ENCODE data around the gene PUS3. TPM values are rescaled to one million over a fixed set of nuclear protein-coding genes. Genes with fewer than 3 reads are reported as not detected.
"Not testable (repeated sequence)": the region's sequence is repeated elsewhere in the genome, so short reads cannot be mapped to it uniquely, and the experiment has no call there.

The PUS3 gene
- total RNA-seq, 4 donors from 2014 or later = 3.3 to 6.6 (median 5.2) TPM

DNA sequence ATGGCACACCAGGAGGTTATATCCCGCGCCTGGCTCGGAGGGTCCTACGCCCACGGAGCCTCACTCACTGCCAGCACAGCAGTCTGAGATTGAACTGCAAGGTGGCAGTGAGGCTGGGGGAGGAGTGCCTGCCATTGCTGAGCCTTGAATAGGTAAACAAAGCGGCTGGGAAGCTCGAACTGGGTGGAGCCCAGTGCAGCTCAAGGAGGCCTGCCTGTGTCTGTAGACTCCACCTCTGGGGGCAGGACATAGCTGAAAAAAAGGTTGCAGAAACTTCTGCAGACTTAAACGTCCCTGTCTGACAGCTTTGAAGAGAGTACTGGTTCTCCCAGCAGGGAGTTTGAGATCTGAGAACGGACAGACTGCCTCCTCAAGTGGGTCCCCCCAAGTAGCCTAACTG, 45.3 kb downstream of the PUS3 start:
- not testable (repeated sequence) for H3K36me3 ChIP-seq; DNase-seq (ENCODE audit: low spot score in 2 of 2); H3K27ac ChIP-seq; H3K4me3 ChIP-seq; H3K27me3 ChIP-seq; H3K4me1 ChIP-seq
- H3K9me3 ChIP-seq = peaks cover 0 to 30% (median 0%) of the 10 kb centered on the region in 4 donors
- WGBS, 2 donors = 90 to 92% methylated on average over 9 of the region's 9 CpGs

DNA sequence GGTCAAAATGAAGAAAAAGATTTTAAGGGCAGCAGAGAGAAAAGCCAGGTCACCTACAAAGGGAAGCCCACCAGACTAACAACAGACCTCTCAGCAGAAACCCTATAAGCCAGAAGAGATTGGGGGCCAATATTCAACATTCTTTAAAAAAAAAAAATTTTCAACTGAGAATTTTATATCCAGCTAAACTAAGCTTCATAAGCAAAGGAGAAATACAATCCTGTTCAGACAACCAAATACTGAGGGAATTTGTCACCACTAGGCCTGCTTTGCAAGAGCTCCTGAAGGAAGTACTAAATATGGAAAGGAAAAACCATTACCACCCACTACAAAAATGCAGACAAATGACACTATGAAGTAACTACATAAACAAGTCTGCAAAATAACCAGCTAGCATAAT, 56.8 kb downstream of the PUS3 start:
- TF ChIP-seq POLR2A (IDR thresholded peaks at IDR 0.05) (no peak), CTCF (IDR thresholded peaks at IDR 0.05) (no peak), EP300 (IDR thresholded peaks at IDR 0.05) (no peak)
- H3K4me1 ChIP-seq = no peaks in the 10 kb centered on the region
- no peaks in the 10 kb centered on the region for H3K36me3 ChIP-seq
- H3K9me3 ChIP-seq = peaks cover 0 to 57% (median 0%) of the 10 kb centered on the region in 4 donors
- DNase-seq (ENCODE audit: low spot score in 2 of 2) = no peak
- no peaks in the 10 kb centered on the region for H3K27me3 ChIP-seq
- H3K27ac ChIP-seq = no peak overlapping the region
- no peak overlapping the region for H3K4me3 ChIP-seq

Other genes starting within 250 kb of the PUS3 start
- gene ACRV1, start 222.4 kb downstream of the PUS3 start, total RNA-seq = not detected
- gene PATE1, start 156.9 kb downstream of the PUS3 start, total RNA-seq = not detected
- not detected for gene PATE2, start 124.4 kb downstream of the PUS3 start, total RNA-seq
- gene PATE3, start 115.1 kb downstream of the PUS3 start, total RNA-seq = not detected
- gene PATE4, start 69.9 kb downstream of the PUS3 start, total RNA-seq = not detected
- gene HYLS1, start 15.5 kb downstream of the PUS3 start, total RNA-seq = 1 to 10 TPM in 2 of 4 donors, under 1 TPM in 2; 0.59 to 2.5 (median 1.3) TPM
- under 1 TPM in 1 of 4 donors, not detected in 3; 0.30 TPM for gene DDX25, start 1.3 kb upstream of the PUS3 start, total RNA-seq
- not detected for gene VSIG10L2, start 42.8 kb upstream of the PUS3 start, total RNA-seq
- gene CDON, start 159.7 kb upstream of the PUS3 start, total RNA-seq = 10 to 100 TPM; 14.4 to 25.9 (median 15.3) TPM